Sigmoid colon (tissue), 7 donors: ENCODE results near the gene HDGFL2. TPM values are rescaled to one million over a fixed set of nuclear protein-coding genes. Genes with fewer than 3 reads are reported as not detected.
A peak's percentile ranks its signal among the peaks of the same experiment; 100 is the strongest.

Source experiments
- DNase-seq: peaks from one replicate; pipeline ENCODE4 v3.0.0-alpha.2; 2019
- H3K27ac ChIP-seq, 4 donors: fragments of 200-600 bp; sonication (generic); one replicate each; pipeline ENCODE4 v1.5.1; 2016 to 2019; ENCODE audit warnings: mild to moderate bottlenecking in 1 of 4
- H3K27me3 ChIP-seq, 3 donors: fragments of 200-600 bp; sonication (generic); one replicate each; pipeline ENCODE4 v1.5.1; 2019; ENCODE audit warnings: mild to moderate bottlenecking in 1 of 3
- H3K36me3 ChIP-seq, 4 donors: fragments of 200-600 bp; sonication (generic); one replicate each; pipeline ENCODE4 v1.5.1; 2016 to 2019
- H3K4me1 ChIP-seq, 4 donors: fragments of 200-600 bp; sonication (generic); one replicate each; pipeline ENCODE4 v1.5.1; 2017 to 2019
- H3K4me3 ChIP-seq, 4 donors: fragments of 200-600 bp; sonication (generic); one replicate each; pipeline ENCODE4 v1.5.1; 2017 to 2019; ENCODE audit warnings: mild to moderate bottlenecking in 2 of 4, moderate library complexity in 1 of 4
- H3K9me3 ChIP-seq, 4 donors: fragments of 200-600 bp in 3 of 4; sonication (generic) in 3 of 4; one replicate each; pipeline versions ENCODE4 v1.5.1 to v1.6.1; 2013 to 2019
- EP300 ChIP-seq, 4 donors: sonication (generic); formaldehyde crosslinking; IDR thresholded peaks; one replicate each; pipeline ENCODE4 v1.6.1; 2017; ENCODE audit warnings: antibody characterized with exemption in 4 of 4
- POLR2A ChIP-seq, 2 donors: fragments of 450-650 bp; IDR thresholded peaks; one replicate each; pipeline ENCODE4 v1.6.1; 2016; ENCODE audit warnings: antibody characterized with exemption in 2 of 2, mild to moderate bottlenecking in 2 of 2, moderate library complexity in 2 of 2
- POLR2AphosphoS5 ChIP-seq, 4 donors: sonication (generic); formaldehyde crosslinking; IDR thresholded peaks; one replicate each; pipeline ENCODE4 v1.6.1; 2017; ENCODE audit warnings: antibody characterized with exemption in 4 of 4
- WGBS, 2 donors: extraction: QIAGEN DNeasy Blood & Tissue Kit; methylation state at CpG; one replicate each; pipeline ENCODE4 v1.1.7; 2013; 5-methylcytosine and 5-hydroxymethylcytosine counted together
- intact Hi-C: fragments of 100-400 bp; cut with DNase I; formaldehyde crosslinking; loops from one replicate; pipeline ENCODE4 v1.15.1; 2023
- polyA plus RNA-seq, 3 donors: library from polyadenylated mRNA; stranded (reverse); fragments of 200-250 nt; gene quantifications; one replicate each; pipeline ENCODE4 v1.2.3, GENCODE V29; 2013
- total RNA-seq, 4 donors: library from RNA; depleted of rRNA; stranded (reverse); fragments of >200 nt; gene quantifications; one replicate each; pipeline ENCODE4 v1.1.0, GENCODE V29; 2016
- TF ChIP-seq, protein P1 (sequence below), 4 experiments: fragments of 450-650 bp in 3 of 4; fragments of 200-600 bp in 1 of 4; IDR thresholded peaks; one replicate each; pipeline ENCODE4 v1.5.1; 2016 to 2019; ENCODE audit warnings: antibody characterized with exemption in 4 of 4, mild to moderate bottlenecking in 3 of 4, moderate library complexity in 2 of 4
- donor health status: healthy with polysubstance abuse.
- donor health status: Bipolar disorder and iron deficiency.
- donor health status: healthy.

Gene HDGFL2
- total and polyA plus RNA-seq, 7 donors = 19.8 to 78.2 (median 39.2) TPM

DNA sequence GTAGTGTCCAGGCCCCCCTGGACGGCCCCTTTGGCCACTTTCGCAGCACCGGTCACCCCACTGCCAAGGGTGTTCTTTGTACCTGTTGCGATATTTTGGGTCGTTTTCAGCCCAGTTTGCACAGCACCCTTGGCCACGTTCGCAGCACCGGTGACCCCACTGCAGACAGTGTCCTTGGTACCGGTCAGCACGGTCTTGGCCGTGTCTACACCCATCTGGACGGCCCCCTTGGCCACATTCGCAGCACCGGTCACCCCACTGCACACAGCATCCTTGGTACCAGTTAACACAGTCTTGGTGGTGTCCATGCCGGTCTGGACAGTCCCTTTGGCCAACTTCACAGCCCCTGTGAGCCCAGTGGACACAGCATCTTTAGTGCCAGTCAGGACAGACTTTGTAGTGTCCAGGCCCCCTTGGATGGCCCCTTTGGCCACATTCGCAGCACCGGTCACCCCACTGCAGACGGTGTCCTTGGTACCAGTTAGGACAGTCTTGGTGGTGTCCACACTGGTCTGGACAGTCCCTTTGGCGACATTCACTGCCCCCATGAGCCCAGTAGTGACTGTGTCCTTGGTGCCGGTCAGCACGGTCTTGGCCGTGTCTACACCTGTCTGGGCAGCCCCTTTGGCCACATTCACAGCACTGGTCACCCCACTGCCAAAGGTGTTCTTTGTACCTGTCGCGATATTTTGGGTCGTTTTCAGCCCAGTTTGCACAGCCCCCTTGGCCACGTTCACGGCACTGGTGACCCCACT is 39.4 kb downstream of the HDGFL2 start:
- H3K27ac ChIP-seq = no peak overlapping the region
- H3K4me3 ChIP-seq = no peak overlapping the region
- 86 to 87% methylated on average over 27 of the region's 27 CpGs for WGBS, 2 donors
- H3K4me1 ChIP-seq = peaks cover 0 to 73% (median 45%) of the 10 kb centered on the region in 4 donors
- intact Hi-C loops = loop anchor here (10.0 kb wide), 1 partner anchor 527 kb away; the partner anchor contains the start of gene EEF2
- H3K27me3 ChIP-seq = no peaks in the 10 kb centered on the region
- no peaks in the 10 kb centered on the region for H3K9me3 ChIP-seq
- peaks cover 5 to 76% (median 30%) of the 10 kb centered on the region in 4 donors for H3K36me3 ChIP-seq
- DNase-seq = no peak
- TF ChIP-seq POLR2A (IDR thresholded peaks at IDR 0.05) (no peak), POLR2AphosphoS5 (IDR thresholded peaks at IDR 0.05) (no peak), EP300 (IDR thresholded peaks at IDR 0.05) (no peak)
- TF ChIP-seq, protein P1, sequence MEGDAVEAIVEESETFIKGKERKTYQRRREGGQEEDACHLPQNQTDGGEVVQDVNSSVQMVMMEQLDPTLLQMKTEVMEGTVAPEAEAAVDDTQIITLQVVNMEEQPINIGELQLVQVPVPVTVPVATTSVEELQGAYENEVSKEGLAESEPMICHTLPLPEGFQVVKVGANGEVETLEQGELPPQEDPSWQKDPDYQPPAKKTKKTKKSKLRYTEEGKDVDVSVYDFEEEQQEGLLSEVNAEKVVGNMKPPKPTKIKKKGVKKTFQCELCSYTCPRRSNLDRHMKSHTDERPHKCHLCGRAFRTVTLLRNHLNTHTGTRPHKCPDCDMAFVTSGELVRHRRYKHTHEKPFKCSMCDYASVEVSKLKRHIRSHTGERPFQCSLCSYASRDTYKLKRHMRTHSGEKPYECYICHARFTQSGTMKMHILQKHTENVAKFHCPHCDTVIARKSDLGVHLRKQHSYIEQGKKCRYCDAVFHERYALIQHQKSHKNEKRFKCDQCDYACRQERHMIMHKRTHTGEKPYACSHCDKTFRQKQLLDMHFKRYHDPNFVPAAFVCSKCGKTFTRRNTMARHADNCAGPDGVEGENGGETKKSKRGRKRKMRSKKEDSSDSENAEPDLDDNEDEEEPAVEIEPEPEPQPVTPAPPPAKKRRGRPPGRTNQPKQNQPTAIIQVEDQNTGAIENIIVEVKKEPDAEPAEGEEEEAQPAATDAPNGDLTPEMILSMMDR (IDR thresholded peaks at IDR 0.05) = no peak

DNA sequence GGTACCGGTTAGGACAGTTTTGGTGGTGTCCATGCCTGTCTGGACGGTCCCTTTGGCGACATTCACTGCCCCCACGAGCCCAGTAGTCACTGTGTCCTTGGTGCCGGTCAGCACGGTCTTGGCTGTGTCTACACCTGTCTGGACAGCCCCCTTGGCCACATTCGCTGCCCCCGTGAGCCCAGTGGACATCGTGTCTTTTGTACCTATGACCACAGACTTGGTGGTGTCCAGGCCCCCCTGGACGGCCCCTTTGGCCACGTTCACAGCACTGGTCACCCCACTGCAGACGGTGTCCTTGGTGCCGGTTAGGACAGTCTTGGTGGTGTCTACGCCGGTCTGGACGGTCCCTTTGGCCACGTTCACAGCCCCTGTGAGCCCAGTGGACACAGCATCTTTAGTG is 40.0 kb downstream of the HDGFL2 start:
- no peak for DNase-seq
- no peaks in the 10 kb centered on the region for H3K27me3 ChIP-seq
- no peak overlapping the region for H3K27ac ChIP-seq
- TF ChIP-seq EP300 (IDR thresholded peaks at IDR 0.05) (no peak), POLR2A (IDR thresholded peaks at IDR 0.05) (no peak), POLR2AphosphoS5 (IDR thresholded peaks at IDR 0.05) (no peak)
- TF ChIP-seq, protein P1 (IDR thresholded peaks at IDR 0.05) = no peak
- intact Hi-C loops = loop anchor here (10.0 kb wide), 1 partner anchor 527 kb away; the partner anchor contains the start of gene EEF2
- H3K36me3 ChIP-seq = peaks cover 0 to 71% (median 27%) of the 10 kb centered on the region in 4 donors
- peaks cover 0 to 73% (median 43%) of the 10 kb centered on the region in 4 donors for H3K4me1 ChIP-seq
- no peak overlapping the region for H3K4me3 ChIP-seq
- no peaks in the 10 kb centered on the region for H3K9me3 ChIP-seq
- 91% methylated on average over 17 of the region's 17 CpGs for WGBS, 2 donors

DNA sequence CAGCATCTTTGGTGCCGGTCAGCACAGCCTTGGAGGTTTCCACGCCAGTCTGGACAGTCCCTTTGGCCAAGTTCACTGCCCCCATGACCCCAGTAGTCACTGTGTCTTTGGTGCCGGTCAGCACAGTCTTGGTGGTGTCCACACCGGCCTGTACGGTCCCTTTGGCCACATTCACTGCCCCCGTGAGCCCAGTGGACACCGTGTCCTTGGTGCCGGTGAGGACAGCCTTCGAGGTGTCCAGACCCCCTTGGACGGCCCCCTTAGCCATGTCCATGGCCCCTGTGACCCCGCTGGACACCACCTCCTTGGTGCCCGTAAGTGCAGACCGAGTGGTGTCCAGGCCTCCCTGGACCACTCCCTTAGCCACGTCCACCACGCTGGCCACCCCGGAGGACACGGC is 41.2 kb downstream of the HDGFL2 start:
- DNase-seq = no peak
- H3K27me3 ChIP-seq = no peaks in the 10 kb centered on the region
- intact Hi-C loops = loop anchor here (10.0 kb wide), 1 partner anchor 528 kb away; the partner anchor contains the start of gene EEF2
- TF ChIP-seq, protein P1 (IDR thresholded peaks at IDR 0.05) = no peak
- TF ChIP-seq POLR2A (IDR thresholded peaks at IDR 0.05) = no peak
- TF ChIP-seq EP300 (IDR thresholded peaks at IDR 0.05) = no peak
- TF ChIP-seq POLR2AphosphoS5 (IDR thresholded peaks at IDR 0.05) = no peak
- H3K4me1 ChIP-seq = peaks cover 0 to 62% (median 35%) of the 10 kb centered on the region in 4 donors
- WGBS, 2 donors = 91 to 92% methylated on average over 17 of the region's 17 CpGs
- no peaks in the 10 kb centered on the region for H3K9me3 ChIP-seq
- H3K4me3 ChIP-seq = no peak overlapping the region
- H3K27ac ChIP-seq = no peak overlapping the region
- H3K36me3 ChIP-seq = peaks cover 0 to 60% (median 22%) of the 10 kb centered on the region in 4 donors

DNA sequence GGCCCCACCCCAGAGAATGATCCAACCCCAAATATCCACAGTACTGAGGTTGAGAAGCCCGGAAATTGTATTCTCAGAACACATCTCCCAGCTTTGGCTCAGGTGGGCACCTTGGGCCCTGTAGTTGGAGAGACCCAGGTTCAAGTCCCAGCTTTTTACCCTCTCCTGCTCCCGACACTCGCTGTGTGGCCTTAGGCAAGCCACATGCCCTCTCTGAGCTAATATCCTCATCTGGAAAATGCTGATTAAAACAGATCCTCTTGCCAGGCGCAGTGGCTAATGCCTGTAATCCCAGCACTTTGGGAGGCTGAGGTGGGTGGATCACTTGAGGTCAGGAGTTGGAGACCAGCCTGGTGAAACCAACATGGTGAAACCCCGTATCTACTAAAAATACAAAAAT is 43.6 kb downstream of the HDGFL2 start:
- Histone ChIP-seq H3K27ac (peak overlapping the region; percentile 91 to 98 (median 94)), H3K4me3 (no peak overlapping the region), H3K36me3 (peaks cover 0 to 48% (median 19%) of the 10 kb centered on the region in 4 donors), H3K27me3 (no peaks in the 10 kb centered on the region), H3K4me1 (peaks cover 0 to 66% (median 44%) of the 10 kb centered on the region in 4 donors), H3K9me3 (no peaks in the 10 kb centered on the region)
- TF ChIP-seq POLR2AphosphoS5 (IDR thresholded peaks at IDR 0.05) = no peak
- no peak for TF ChIP-seq EP300 (IDR thresholded peaks at IDR 0.05)
- no peak for TF ChIP-seq POLR2A (IDR thresholded peaks at IDR 0.05)
- TF ChIP-seq, protein P1 (IDR thresholded peaks at IDR 0.05) = no peak
- DNase-seq = no peak
- WGBS, 2 donors = 83 to 91% methylated on average over 5 of the region's 5 CpGs
- intact Hi-C loops = loop anchor here (5.0 to 10.0 kb wide), 3 partner anchors 58 to 531 kb away; partner anchors contain the start of genes EEF2, TNFAIP8L1 and UBXN6
